Left lung (tissue), 10 donors: ENCODE data around the gene RAB11FIP4. TPM values are rescaled to one million over a fixed set of nuclear protein-coding genes. Genes with fewer than 3 reads are reported as not detected.

Source experiments
- ATAC-seq: fragments of 200-7000 bp; cut with Tn5 transposase; one replicate; pipeline ENCODE4 v1.9.1; 2020; ENCODE audit warnings: moderate library complexity
- DNase-seq, 4 donors: peaks; one replicate each; pipeline ENCODE4 v3.0.0-alpha.2; 2013 to 2020
- H3K27ac ChIP-seq, 2 donors: fragments of 200-600 bp; sonication (generic) in 1 of 2; one replicate each; pipeline versions ENCODE4 v1.5.0 to v1.8.0; 2020 to 2021
- H3K27me3 ChIP-seq, 2 donors: fragments of 200-600 bp; sonication (generic) in 1 of 2; one replicate each; pipeline versions ENCODE4 v1.5.0 to v1.8.0; 2020 to 2021
- H3K36me3 ChIP-seq, 2 donors: fragments of 200-600 bp; sonication (generic) in 1 of 2; one replicate each; pipeline versions ENCODE4 v1.5.0 to v1.8.0; 2020 to 2021
- H3K4me1 ChIP-seq, 2 donors: fragments of 200-600 bp; one replicate each; pipeline ENCODE4 v1.8.0; 2021
- H3K4me3 ChIP-seq, 2 donors: fragments of 200-600 bp; sonication (generic) in 1 of 2; one replicate each; pipeline versions ENCODE4 v1.5.0 to v1.8.0; 2020 to 2021; ENCODE audit warnings: mild to moderate bottlenecking in 1 of 2
- H3K9me3 ChIP-seq, 2 donors: fragments of 200-600 bp; sonication (generic) in 1 of 2; one replicate each; pipeline versions ENCODE4 v1.5.0 to v1.8.0; 2020 to 2021
- intact Hi-C, 2 donors: fragments of 100-400 bp; cut with DNase I; formaldehyde crosslinking; loops; one replicate each; pipeline versions ENCODE4 v1.11.2 to v1.14.2; 2022
- polyA plus RNA-seq, 6 donors: library from polyadenylated mRNA; unstranded; fragments of 120-200 nt; gene quantifications; one replicate each; pipeline ENCODE4 v1.2.1, GENCODE V29; 2013; ENCODE audit not compliant: insufficient read length in 6 of 6
- total RNA-seq, 2 donors: library from RNA; stranded (reverse); fragmentation: NEBNext Ultra II Directional; extraction: Animal tissue kit (Norgen Biotek cat#: 25700); gene quantifications; one replicate each; pipeline ENCODE4 v1.2.1, GENCODE V29; 2021
- TF ChIP-seq, protein P1 (sequence below), 2 donors: fragments of 200-600 bp; sonication (generic) in 1 of 2; IDR thresholded peaks; one replicate each; pipeline versions ENCODE4 v1.5.0 to v1.8.0; 2021; ENCODE audit warnings: antibody characterized with exemption in 2 of 2
- donor health status: DM: no; HTN: yes; CAD: no.
- donor health status: DM: no; HTN: no; CAD: no.

Gene RAB11FIP4
- total and polyA plus RNA-seq, 8 donors = 7.2 to 19.9 (median 8.2) TPM

DNA sequence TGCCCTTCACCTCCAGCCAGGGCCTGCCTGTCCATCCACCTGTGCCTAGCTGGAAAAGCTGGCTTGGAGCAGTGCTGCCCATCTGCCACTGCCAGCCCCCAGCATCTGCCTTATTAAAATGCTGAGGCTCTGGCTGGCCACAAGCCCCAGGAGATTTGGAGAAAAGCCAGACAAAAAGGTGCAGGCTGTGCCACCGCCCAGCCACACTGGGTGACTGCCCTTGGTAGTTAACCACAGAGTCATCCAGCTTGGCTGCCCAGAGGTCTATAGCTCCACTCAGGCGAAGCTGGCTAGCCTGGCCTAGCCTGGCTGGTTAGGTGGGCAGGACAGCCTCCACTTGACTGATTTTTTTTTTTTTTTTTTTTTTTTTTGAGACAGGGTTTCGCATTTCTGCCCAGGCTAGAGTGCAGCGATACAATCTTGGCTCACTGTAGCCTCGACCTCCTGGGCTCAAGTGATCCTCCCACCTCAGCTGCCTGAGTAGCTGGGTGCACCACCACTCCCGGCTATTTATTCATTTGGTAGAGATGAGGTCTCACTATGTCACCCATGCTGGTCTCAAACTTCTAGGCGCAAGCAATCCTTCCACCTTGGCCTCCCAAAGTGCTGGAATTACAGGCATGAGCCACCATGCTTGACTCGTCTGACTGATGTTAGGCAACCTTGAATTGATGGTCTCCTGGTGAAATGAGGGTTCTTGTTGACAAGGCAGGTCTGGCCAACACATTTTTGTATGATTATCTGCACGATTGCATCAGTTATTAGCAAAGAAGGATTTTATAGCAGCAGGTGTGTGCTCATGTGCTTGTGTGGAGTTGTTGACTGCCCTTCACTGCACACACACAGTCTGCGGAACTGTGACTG is 103.8 kb downstream of the RAB11FIP4 start:
- intact Hi-C loops = no loop called here
- Histone ChIP-seq H3K4me3 (no peak overlapping the region), H3K4me1 (peaks cover 6 to 65% of the 10 kb centered on the region in 2 donors), H3K36me3 (no peaks in the 10 kb centered on the region), H3K9me3 (no peaks in the 10 kb centered on the region), H3K27me3 (no peaks in the 10 kb centered on the region), H3K27ac (peak overlapping the region; percentile 27 to 92)
- ATAC-seq (peak; percentile 24), DNase-seq (no peak)
- TF ChIP-seq, protein P1, sequence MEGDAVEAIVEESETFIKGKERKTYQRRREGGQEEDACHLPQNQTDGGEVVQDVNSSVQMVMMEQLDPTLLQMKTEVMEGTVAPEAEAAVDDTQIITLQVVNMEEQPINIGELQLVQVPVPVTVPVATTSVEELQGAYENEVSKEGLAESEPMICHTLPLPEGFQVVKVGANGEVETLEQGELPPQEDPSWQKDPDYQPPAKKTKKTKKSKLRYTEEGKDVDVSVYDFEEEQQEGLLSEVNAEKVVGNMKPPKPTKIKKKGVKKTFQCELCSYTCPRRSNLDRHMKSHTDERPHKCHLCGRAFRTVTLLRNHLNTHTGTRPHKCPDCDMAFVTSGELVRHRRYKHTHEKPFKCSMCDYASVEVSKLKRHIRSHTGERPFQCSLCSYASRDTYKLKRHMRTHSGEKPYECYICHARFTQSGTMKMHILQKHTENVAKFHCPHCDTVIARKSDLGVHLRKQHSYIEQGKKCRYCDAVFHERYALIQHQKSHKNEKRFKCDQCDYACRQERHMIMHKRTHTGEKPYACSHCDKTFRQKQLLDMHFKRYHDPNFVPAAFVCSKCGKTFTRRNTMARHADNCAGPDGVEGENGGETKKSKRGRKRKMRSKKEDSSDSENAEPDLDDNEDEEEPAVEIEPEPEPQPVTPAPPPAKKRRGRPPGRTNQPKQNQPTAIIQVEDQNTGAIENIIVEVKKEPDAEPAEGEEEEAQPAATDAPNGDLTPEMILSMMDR (IDR thresholded peaks at IDR 0.05) = no peak

DNA sequence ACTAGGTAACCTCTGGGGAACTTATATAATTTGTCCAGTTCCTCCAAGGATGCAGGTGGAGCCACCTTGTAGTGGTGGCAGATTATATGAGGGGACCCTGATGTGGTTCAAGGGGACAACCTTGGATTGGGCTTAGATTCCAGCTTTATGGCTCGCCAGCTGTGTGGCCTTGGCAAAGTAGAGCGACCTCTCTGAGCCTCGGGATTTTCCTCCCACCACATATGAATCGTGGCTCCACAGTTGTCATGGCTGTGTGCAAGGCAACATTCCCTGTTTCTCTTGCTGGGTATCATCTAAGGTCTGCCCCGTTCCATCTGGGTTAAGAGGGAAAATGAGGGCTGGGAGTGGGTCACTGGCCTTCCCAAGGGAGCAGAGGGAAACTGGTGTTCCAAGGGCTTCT is 104.6 kb downstream of the RAB11FIP4 start:
- ATAC-seq (no peak), DNase-seq (no peak)
- no peak overlapping the region for H3K4me3 ChIP-seq
- H3K9me3 ChIP-seq = no peaks in the 10 kb centered on the region
- no peak overlapping the region for H3K27ac ChIP-seq
- TF ChIP-seq, protein P1 (IDR thresholded peaks at IDR 0.05) = no peak
- intact Hi-C loops = no loop called here
- peaks cover 6 to 60% of the 10 kb centered on the region in 2 donors for H3K4me1 ChIP-seq
- no peaks in the 10 kb centered on the region for H3K36me3 ChIP-seq
- no peaks in the 10 kb centered on the region for H3K27me3 ChIP-seq

DNA sequence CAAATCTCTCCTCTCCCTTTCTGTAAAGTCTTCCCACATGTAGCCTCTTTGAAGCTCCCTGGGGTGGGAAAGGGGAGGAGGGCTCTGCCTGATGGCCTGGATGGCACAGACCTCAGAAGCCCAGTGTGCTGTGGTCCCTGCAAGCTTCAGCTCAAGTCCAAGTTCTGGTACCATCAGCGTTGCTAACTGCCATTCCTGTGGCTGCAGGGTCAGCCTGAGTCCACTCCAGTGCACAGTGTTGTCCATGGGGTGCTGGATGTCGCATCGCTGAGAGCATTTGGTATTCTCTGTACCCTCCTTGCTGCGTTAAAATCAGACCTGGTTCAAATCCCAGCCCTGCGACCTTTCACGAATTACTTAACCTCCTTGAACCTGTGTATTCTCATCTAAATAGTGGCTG is 105.1 kb downstream of the RAB11FIP4 start:
- intact Hi-C loops = no loop called here
- TF ChIP-seq, protein P1 (IDR thresholded peaks at IDR 0.05) = no peak
- no peaks in the 10 kb centered on the region for H3K27me3 ChIP-seq
- H3K36me3 ChIP-seq = no peaks in the 10 kb centered on the region
- H3K4me1 ChIP-seq = peaks cover 6 to 55% of the 10 kb centered on the region in 2 donors
- DNase-seq (no peak), ATAC-seq (no peak)
- H3K9me3 ChIP-seq = no peaks in the 10 kb centered on the region
- H3K27ac ChIP-seq = no peak overlapping the region
- H3K4me3 ChIP-seq = no peak overlapping the region

DNA sequence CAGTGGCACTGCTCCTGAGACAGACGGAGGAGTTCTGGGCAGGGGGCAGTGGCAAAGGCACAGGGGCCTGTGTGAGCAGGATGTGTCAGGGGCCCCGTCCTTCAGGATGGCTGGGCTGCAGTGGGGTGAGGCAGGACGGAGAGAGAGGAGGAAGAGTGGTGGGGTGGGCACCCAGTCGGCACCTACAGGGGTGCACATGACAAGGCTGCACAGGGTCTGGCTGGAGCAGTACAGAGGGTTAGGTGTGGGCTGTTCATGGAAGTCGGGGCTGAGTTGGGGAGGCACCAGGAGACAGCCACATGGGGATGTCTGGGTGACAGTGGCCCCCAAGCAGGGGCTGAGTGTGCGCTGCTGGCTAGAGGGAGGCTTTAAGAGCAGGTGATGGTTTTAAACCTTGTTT is 106.0 kb downstream of the RAB11FIP4 start:
- intact Hi-C loops = no loop called here
- Histone ChIP-seq H3K4me3 (no peak overlapping the region), H3K9me3 (no peaks in the 10 kb centered on the region), H3K27me3 (no peaks in the 10 kb centered on the region), H3K4me1 (peaks cover 6 to 46% of the 10 kb centered on the region in 2 donors), H3K36me3 (no peaks in the 10 kb centered on the region), H3K27ac (no peak overlapping the region)
- ATAC-seq = no peak
- TF ChIP-seq, protein P1 (IDR thresholded peaks at IDR 0.05) = no peak
- DNase-seq = no peak

DNA sequence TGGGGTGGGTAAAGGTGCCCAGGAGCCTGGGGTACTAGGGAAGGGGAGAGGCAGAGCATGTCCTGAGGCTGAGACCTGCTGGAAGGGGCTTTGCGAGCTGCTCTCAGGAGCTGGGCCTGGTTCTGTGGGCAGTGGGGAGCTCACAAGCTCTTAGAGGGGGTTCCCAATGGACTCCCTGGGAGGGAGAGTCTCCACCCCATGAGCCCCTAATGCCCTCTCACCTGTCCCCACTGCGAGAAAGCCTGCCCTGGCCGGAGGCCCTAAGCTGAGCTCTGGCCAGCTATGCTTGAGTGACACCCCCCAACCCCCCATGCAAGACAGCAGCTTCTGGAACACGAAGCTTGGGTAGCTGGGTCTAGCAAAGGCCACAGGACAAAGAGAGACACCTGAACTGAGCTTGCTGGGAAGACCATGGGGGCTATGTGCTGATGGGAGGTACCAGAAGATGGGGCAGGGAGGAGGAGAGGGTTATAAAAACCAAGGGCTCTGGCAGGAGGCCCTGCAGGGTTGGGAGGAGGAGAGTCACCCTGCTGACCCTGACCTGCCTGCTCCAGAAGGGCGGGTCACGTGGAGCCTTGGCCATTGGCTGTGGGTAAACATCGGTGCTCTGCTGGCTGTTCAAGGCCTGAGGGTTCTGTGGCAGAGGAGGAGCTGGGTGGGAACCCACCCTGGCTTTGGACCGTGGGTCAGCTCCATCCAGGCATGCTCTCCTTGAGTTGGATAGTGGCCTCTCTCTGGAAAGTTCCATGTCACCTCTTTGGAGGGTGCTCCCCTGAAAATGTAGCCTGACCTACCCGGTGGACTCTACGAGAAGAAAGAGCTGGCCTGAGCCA is 106.7 kb downstream of the RAB11FIP4 start:
- intact Hi-C loops = no loop called here
- ATAC-seq (no peak), DNase-seq (no peak)
- H3K36me3 ChIP-seq = no peaks in the 10 kb centered on the region
- peaks cover 6 to 38% of the 10 kb centered on the region in 2 donors for H3K4me1 ChIP-seq
- H3K27ac ChIP-seq = no peak overlapping the region
- H3K9me3 ChIP-seq = no peaks in the 10 kb centered on the region
- no peak overlapping the region for H3K4me3 ChIP-seq
- H3K27me3 ChIP-seq = no peaks in the 10 kb centered on the region
- TF ChIP-seq, protein P1 (IDR thresholded peaks at IDR 0.05) = no peak
